BJ (cell line): Measurements from ENCODE around the gene GLRA1. TPM values are rescaled to one million over a fixed set of nuclear protein-coding genes. Genes with fewer than 3 reads are reported as not detected.

Source experiments
- CTCF ChIA-PET: fragments of 350-600 bp; formaldehyde crosslinking; extraction: SDS; loops from one replicate; lab custom pipeline; 2021; ENCODE audit warnings: antibody characterized with exemption, inconsistent platforms; lab: Yijun Ruan, JAX
- POLR2A ChIA-PET: fragments of 300-600 bp; sonication (Branson Sonifier 250); formaldehyde crosslinking; extraction: SDS; loops from one replicate; lab custom pipeline; 2021; ENCODE audit warnings: antibody characterized with exemption; lab: Charles Lee
- DNase-seq: peaks from one replicate; pipeline ENCODE4 v3.0.0-alpha.2; 2011; ENCODE audit warnings: low read depth
- H3K27me3 ChIP-seq: 2 replicates; pipeline ENCODE4 v1.6.0; 2011; ENCODE audit warnings: low read length; ENCODE audit not compliant: control insufficient read depth, insufficient read depth
- H3K36me3 ChIP-seq: 2 replicates; pipeline ENCODE4 v1.5.1; 2011; ENCODE audit warnings: low read length; ENCODE audit not compliant: control insufficient read depth, insufficient read depth
- H3K4me3 ChIP-seq: 2 replicates; pipeline ENCODE4 v1.5.1; 2011; ENCODE audit warnings: low read depth, mild to moderate bottlenecking, control low read depth, low read length
- polyA plus RNA-seq: library from polyadenylated mRNA; depleted of rRNA; stranded (reverse); fragments of >200 nt; gene quantifications from 2 replicates; pipeline ENCODE4 v1.2.3, GENCODE V29; 2011
- TF ChIP-seq, protein P1 (sequence below): IDR thresholded peaks from 2 replicates; pipeline ENCODE4 v1.5.1; 2011; ENCODE audit warnings: low read depth, mild to moderate bottlenecking, control low read depth, inconsistent platforms, low read length, moderate library complexity; ENCODE audit not compliant: insufficient read depth

Gene GLRA1
- polyA plus RNA-seq, 1 experiment = not detected

DNA sequence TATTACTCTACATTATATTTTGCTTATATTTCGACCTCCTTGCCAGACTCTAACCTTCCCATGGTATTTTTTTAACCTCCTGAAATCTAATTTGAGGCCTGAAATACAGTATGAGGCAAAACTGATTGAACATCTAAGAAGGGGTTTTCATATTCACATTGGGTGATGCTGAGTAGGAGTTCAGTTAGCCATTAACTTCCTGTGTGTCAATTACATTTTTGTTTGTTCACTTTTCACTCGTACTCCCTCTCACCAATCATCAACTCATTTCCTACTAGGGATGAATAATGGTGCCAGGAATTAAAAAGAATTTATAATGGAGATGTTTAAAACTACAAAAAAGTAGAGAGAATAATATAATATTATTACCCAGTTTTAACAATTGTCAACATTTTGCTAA, 27.6 kb upstream of the GLRA1 start:
- TF ChIP-seq, protein P1, sequence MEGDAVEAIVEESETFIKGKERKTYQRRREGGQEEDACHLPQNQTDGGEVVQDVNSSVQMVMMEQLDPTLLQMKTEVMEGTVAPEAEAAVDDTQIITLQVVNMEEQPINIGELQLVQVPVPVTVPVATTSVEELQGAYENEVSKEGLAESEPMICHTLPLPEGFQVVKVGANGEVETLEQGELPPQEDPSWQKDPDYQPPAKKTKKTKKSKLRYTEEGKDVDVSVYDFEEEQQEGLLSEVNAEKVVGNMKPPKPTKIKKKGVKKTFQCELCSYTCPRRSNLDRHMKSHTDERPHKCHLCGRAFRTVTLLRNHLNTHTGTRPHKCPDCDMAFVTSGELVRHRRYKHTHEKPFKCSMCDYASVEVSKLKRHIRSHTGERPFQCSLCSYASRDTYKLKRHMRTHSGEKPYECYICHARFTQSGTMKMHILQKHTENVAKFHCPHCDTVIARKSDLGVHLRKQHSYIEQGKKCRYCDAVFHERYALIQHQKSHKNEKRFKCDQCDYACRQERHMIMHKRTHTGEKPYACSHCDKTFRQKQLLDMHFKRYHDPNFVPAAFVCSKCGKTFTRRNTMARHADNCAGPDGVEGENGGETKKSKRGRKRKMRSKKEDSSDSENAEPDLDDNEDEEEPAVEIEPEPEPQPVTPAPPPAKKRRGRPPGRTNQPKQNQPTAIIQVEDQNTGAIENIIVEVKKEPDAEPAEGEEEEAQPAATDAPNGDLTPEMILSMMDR = no peak
- POLR2A ChIA-PET = no interaction called here
- H3K27me3 ChIP-seq = no peaks in the 10 kb centered on the region
- no peaks in the 10 kb centered on the region for H3K36me3 ChIP-seq
- H3K4me3 ChIP-seq = no peak overlapping the region
- DNase-seq = no peak
- CTCF ChIA-PET = no interaction called here

GRCh38 chr5:151950706-151951105, 26.1 kb upstream of the GLRA1 start:
- TF ChIP-seq, protein P1 = no peak
- POLR2A ChIA-PET = no interaction called here
- no peaks in the 10 kb centered on the region for H3K27me3 ChIP-seq
- no peak for DNase-seq
- CTCF ChIA-PET = no interaction called here
- H3K4me3 ChIP-seq = no peak overlapping the region
- no peaks in the 10 kb centered on the region for H3K36me3 ChIP-seq

DNA sequence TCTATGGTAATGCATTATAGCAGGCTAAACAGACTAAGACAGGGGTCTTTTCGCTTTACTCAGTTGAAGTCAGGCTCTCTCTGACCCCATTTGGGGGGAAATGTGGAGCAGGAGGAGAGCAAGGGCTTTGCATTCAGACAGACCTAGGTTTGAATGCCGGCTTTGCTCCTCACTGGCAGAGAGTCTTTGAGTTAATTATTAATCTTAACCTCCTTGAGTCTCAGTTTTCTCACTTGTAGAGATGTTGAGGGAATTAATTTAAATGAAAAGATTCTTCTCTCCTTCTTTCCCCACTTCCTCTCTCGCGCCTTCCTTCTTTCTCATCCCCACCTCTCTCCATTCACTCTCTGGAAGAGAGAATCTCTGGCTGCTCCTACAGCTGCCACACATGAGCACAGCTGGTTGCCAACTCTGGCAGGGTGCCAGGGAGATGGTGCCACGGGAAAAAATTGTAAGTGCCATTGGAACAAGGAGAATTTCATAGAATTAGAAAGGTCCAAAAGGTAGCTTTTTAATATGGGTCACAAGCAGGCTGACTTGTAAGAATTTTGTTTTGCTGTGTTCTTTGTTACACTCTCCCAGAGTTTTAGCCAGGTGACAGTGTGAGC, 25.2 kb upstream of the GLRA1 start:
- TF ChIP-seq, protein P1 = no peak
- ChIA-PET POLR2A (no interaction called here), CTCF (no interaction called here)
- Histone ChIP-seq H3K4me3 (no peak overlapping the region), H3K36me3 (no peaks in the 10 kb centered on the region), H3K27me3 (no peaks in the 10 kb centered on the region)
- DNase-seq = no peak

DNA sequence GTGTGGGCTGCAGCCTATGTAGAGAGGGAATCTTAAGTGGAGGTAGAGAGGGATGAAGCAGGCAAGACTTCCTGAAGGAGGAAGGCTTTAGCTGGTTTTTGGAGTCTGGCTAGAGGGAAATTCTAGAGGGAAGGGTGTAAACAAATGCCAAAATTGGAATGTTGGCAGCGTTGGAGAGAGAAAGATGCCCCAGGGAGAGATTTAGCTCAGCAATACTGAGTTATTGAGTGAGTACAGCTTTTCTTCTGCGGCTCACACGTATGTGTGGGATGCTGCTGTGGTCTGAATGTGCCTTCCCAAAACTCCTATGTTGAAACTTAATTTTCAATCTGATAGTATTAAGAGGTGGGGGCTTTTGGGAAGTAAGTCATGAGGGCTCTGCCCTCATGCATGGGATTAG, 24.5 kb upstream of the GLRA1 start:
- TF ChIP-seq, protein P1 = no peak
- H3K36me3 ChIP-seq = no peaks in the 10 kb centered on the region
- H3K27me3 ChIP-seq = no peaks in the 10 kb centered on the region
- POLR2A ChIA-PET = no interaction called here
- DNase-seq = no peak
- CTCF ChIA-PET = interaction anchor here (0.9 kb wide), 1 partner anchor 124 kb away, joined by 3 read pairs; no protein-coding TSS in a partner anchor
- no peak overlapping the region for H3K4me3 ChIP-seq

- TF ChIP-seq, protein P1 = no peak
- no peak overlapping the region for H3K4me3 ChIP-seq
- DNase-seq = no peak
- no peaks in the 10 kb centered on the region for H3K27me3 ChIP-seq
- no peaks in the 10 kb centered on the region for H3K36me3 ChIP-seq
- ChIA-PET CTCF (no interaction called here), POLR2A (no interaction called here)
These were observed 23.4 kb upstream of the GLRA1 start for GRCh38 chr5:151947931-151948608.
